Measurements from ENCODE around the gene CPVL. TPM values are rescaled to one million over a fixed set of nuclear protein-coding genes. Genes with fewer than 3 reads are reported as not detected.

Gene CPVL
- total RNA-seq, 1 experiment from 2014 or later: 26.9 TPM

DNA sequence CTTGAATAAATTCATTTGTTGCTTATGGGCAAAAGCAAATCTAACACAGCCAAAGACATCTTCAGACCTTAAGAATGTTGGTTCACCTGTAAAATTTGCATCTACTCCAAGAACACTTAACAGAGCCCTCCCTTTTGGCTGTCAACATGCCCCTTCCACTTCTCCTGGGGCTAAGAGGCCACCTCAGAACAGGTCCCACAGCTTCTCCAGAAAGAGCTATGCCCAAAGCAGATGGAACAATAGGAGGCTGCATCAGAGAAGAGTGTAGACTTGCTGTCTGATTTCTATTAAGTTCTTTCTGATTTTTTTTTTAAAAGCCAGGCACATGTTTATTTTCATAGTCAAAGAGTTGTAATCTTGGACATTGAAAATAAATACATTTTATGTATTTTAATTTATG lies 162.1 kb downstream of the CPVL start:
- Histone ChIP-seq H2AK5ac (ENCODE audit: insufficient read length, low read length) (no peak overlapping the region), H2AFZ (ENCODE audit: low read length) (no peak overlapping the region), H3K23me2 (ENCODE audit: insufficient read length, low read depth, low read length, poor library complexity, severe bottlenecking) (no peaks in the 10 kb centered on the region), H3K14ac (ENCODE audit: insufficient read depth, low read length) (no peak overlapping the region), H3K4me2 (ENCODE audit: insufficient read depth, insufficient read length, low read length) (no peak overlapping the region), H3K18ac (ENCODE audit: insufficient read length, low read depth, low read length) (no peak overlapping the region), H3K79me1 (ENCODE audit: insufficient read depth, low read depth, low read length, poor library complexity, severe bottlenecking) (no peaks in the 10 kb centered on the region), H2BK20ac (ENCODE audit: low read depth, low read length, poor library complexity, severe bottlenecking) (no peak overlapping the region), H3K56ac (ENCODE audit: insufficient read length, low read depth, low read length) (no peak overlapping the region), H2BK15ac (ENCODE audit: low read depth, low read length) (no peak overlapping the region), H4K8ac (replicated peaks; ENCODE audit: insufficient read length, low read depth, low read length) (no peak overlapping the region), H3K79me2 (ENCODE audit: insufficient read depth, low read length) (no peaks in the 10 kb centered on the region), H3K27me3 (ENCODE audit: insufficient read depth, low read length) (no peaks in the 10 kb centered on the region), H2BK5ac (ENCODE audit: insufficient read length, low read length) (no peak overlapping the region), H3K27ac (ENCODE audit: insufficient read length, low read depth, low read length) (no peak overlapping the region), H3K4ac (ENCODE audit: low read depth, low read length) (no peak overlapping the region), H3K9ac (ENCODE audit: extremely low read depth, insufficient read length, low read length) (no peak overlapping the region), H4K20me1 (ENCODE audit: control insufficient read depth, insufficient read depth, insufficient read length) (no peaks in the 10 kb centered on the region), H2BK12ac (ENCODE audit: insufficient read length, low read depth, low read length) (no peak overlapping the region), H4K91ac (ENCODE audit: insufficient read length, low read depth, low read length) (no peak overlapping the region), H4K5ac (ENCODE audit: insufficient read length, low read depth, low read length) (no peak overlapping the region), H3K23ac (ENCODE audit: insufficient read length, low read depth, low read length) (no peak overlapping the region), H2BK120ac (ENCODE audit: low read depth, low read length, poor library complexity, severe bottlenecking) (no peak overlapping the region), H3K9me3 (ENCODE audit: control insufficient read depth, low read depth, low read length) (no peaks in the 10 kb centered on the region), H3K4me1 (ENCODE audit: insufficient read depth, low read length) (peaks cover 14% of the 10 kb centered on the region), H3T11ph (ENCODE audit: low read length) (no peak overlapping the region)
- H3K9me3 Mint-ChIP-seq: no peaks in the 10 kb centered on the region
- H3K27me3 Mint-ChIP-seq (ENCODE audit: low read depth): peaks cover 4% of the 10 kb centered on the region; the same call in 1 of the 2 replicates
- peaks cover 50 to 52% of the 10 kb centered on the region in 2 experiments for H3K4me1 Mint-ChIP-seq
- H3K36me3 Mint-ChIP-seq (ENCODE audit: insufficient read depth in 1 of 3, low read depth in 3 of 3): no peaks in the 10 kb centered on the region
- H3K27ac Mint-ChIP-seq: peak overlapping the region in 2 of 3 experiments; percentile 57 to 61; a peak in 2 of 7 replicates
- TF ChIP-seq, protein P1, sequence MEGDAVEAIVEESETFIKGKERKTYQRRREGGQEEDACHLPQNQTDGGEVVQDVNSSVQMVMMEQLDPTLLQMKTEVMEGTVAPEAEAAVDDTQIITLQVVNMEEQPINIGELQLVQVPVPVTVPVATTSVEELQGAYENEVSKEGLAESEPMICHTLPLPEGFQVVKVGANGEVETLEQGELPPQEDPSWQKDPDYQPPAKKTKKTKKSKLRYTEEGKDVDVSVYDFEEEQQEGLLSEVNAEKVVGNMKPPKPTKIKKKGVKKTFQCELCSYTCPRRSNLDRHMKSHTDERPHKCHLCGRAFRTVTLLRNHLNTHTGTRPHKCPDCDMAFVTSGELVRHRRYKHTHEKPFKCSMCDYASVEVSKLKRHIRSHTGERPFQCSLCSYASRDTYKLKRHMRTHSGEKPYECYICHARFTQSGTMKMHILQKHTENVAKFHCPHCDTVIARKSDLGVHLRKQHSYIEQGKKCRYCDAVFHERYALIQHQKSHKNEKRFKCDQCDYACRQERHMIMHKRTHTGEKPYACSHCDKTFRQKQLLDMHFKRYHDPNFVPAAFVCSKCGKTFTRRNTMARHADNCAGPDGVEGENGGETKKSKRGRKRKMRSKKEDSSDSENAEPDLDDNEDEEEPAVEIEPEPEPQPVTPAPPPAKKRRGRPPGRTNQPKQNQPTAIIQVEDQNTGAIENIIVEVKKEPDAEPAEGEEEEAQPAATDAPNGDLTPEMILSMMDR (conservative IDR thresholded peaks at IDR 0.05): no peak
- no peak for DNase-seq
- no peak overlapping the region for H3K4me3 Mint-ChIP-seq

All from H9 (cell line).